ENCODE results near the gene BANK1. TPM values are rescaled to one million over a fixed set of nuclear protein-coding genes. Genes with fewer than 3 reads are reported as not detected.
A peak's percentile ranks its signal among the peaks of the same experiment; 100 is the strongest.

The BANK1 gene
- total and polyA plus RNA-seq, 5 donors from 2014 or later: 0.18 to 2.9 (median 0.98) TPM

- H3K4me3 Mint-ChIP-seq: no peak overlapping the region
These were observed 1.6 kb downstream of the BANK1 start for GRCh38 chr4:101792056-101792590.

GRCh38 chr4:101793397-101793796 lies 2.9 kb downstream of the BANK1 start:
- no peak overlapping the region for H3K4me3 ChIP-seq (ENCODE audit: low read depth, low read length)

More at GRCh38 chr4:101792056-101792590, 1.6 kb downstream of the BANK1 start:
- DNase-seq: no peak
- Histone ChIP-seq H3K9me3 (ENCODE audit: control insufficient read depth in 2 of 2, low read length in 2 of 2) (no peaks in the 10 kb centered on the region), H3K27ac (ENCODE audit: insufficient read depth, low read length, poor library complexity, severe bottlenecking) (no peak overlapping the region), H3K27me3 (ENCODE audit: control insufficient read depth, insufficient read depth, low read length) (peaks cover 22% of the 10 kb centered on the region), H3K36me3 (ENCODE audit: control insufficient read depth, insufficient read depth, low read length) (no peaks in the 10 kb centered on the region), H3K4me3 (ENCODE audit: low read depth, low read length) (no peak overlapping the region), H3K4me1 (ENCODE audit: control insufficient read depth, insufficient read depth, low read length, poor library complexity, severe bottlenecking) (peaks cover 7% of the 10 kb centered on the region)
- H3K9me3 Mint-ChIP-seq: no peaks in the 10 kb centered on the region
- H3K27ac Mint-ChIP-seq: no peak overlapping the region
- ATAC-seq (ENCODE audit: low read depth in 2 of 2): no peak
- H3K36me3 Mint-ChIP-seq: no peaks in the 10 kb centered on the region
- peaks cover 31% of the 10 kb centered on the region for H3K27me3 Mint-ChIP-seq
- H3K4me1 Mint-ChIP-seq: peaks cover 0 to 7% (median 6%) of the 10 kb centered on the region in 4 donors

GRCh38 chr4:101794806-101795205 lies 4.3 kb downstream of the BANK1 start:
- Histone ChIP-seq H3K27ac (ENCODE audit: insufficient read depth, low read length, poor library complexity, severe bottlenecking) (no peak overlapping the region), H3K36me3 (ENCODE audit: control insufficient read depth, insufficient read depth, low read length) (no peaks in the 10 kb centered on the region), H3K4me3 (ENCODE audit: low read depth, low read length) (no peak overlapping the region), H3K27me3 (ENCODE audit: control insufficient read depth, insufficient read depth, low read length) (peaks cover 16% of the 10 kb centered on the region), H3K9me3 (ENCODE audit: control insufficient read depth in 2 of 2, low read length in 2 of 2) (no peaks in the 10 kb centered on the region), H3K4me1 (ENCODE audit: control insufficient read depth, insufficient read depth, low read length, poor library complexity, severe bottlenecking) (peaks cover 7% of the 10 kb centered on the region)
- Mint-ChIP-seq H3K27ac (no peak overlapping the region), H3K9me3 (peaks cover 0 to 6% (median 0%) of the 10 kb centered on the region in 7 donors), H3K27me3 (peaks cover 31% of the 10 kb centered on the region), H3K4me3 (no peak overlapping the region), H3K36me3 (no peaks in the 10 kb centered on the region), H3K4me1 (peaks cover 0 to 7% (median 6%) of the 10 kb centered on the region in 4 donors)
- DNase-seq (no peak), ATAC-seq (ENCODE audit: low read depth in 2 of 2) (no peak)

More at GRCh38 chr4:101793397-101793796, 2.9 kb downstream of the BANK1 start:
- ATAC-seq (ENCODE audit: low read depth in 2 of 2) (no peak), DNase-seq (no peak)
- Mint-ChIP-seq H3K9me3 (peaks cover 0 to 6% (median 0%) of the 10 kb centered on the region in 7 donors), H3K4me1 (peaks cover 0 to 7% (median 6%) of the 10 kb centered on the region in 4 donors), H3K27ac (peak overlapping the region in 1 of 3 donors; percentile 33), H3K4me3 (no peak overlapping the region), H3K36me3 (no peaks in the 10 kb centered on the region), H3K27me3 (peaks cover 31% of the 10 kb centered on the region)
- Histone ChIP-seq H3K27ac (ENCODE audit: insufficient read depth, low read length, poor library complexity, severe bottlenecking) (no peak overlapping the region), H3K9me3 (ENCODE audit: control insufficient read depth in 2 of 2, low read length in 2 of 2) (no peaks in the 10 kb centered on the region), H3K36me3 (ENCODE audit: control insufficient read depth, insufficient read depth, low read length) (no peaks in the 10 kb centered on the region), H3K27me3 (ENCODE audit: control insufficient read depth, insufficient read depth, low read length) (peaks cover 20% of the 10 kb centered on the region), H3K4me1 (ENCODE audit: control insufficient read depth, insufficient read depth, low read length, poor library complexity, severe bottlenecking) (peaks cover 7% of the 10 kb centered on the region)

GRCh38 chr4:101795704-101796103 lies 5.2 kb downstream of the BANK1 start:
- no peak for ATAC-seq (ENCODE audit: low read depth in 2 of 2)
- H3K4me3 ChIP-seq (ENCODE audit: low read depth, low read length): no peak overlapping the region
- H3K27ac ChIP-seq (ENCODE audit: insufficient read depth, low read length, poor library complexity, severe bottlenecking): no peak overlapping the region
- Mint-ChIP-seq H3K36me3 (no peaks in the 10 kb centered on the region), H3K4me1 (peaks cover 0 to 4% (median 0%) of the 10 kb centered on the region in 4 donors), H3K9me3 (peaks cover 0 to 6% (median 0%) of the 10 kb centered on the region in 7 donors), H3K27me3 (peaks cover 25% of the 10 kb centered on the region), H3K4me3 (no peak overlapping the region), H3K27ac (no peak overlapping the region)
- H3K27me3 ChIP-seq (ENCODE audit: control insufficient read depth, insufficient read depth, low read length): peaks cover 14% of the 10 kb centered on the region
- H3K36me3 ChIP-seq (ENCODE audit: control insufficient read depth, insufficient read depth, low read length): no peaks in the 10 kb centered on the region
- H3K4me1 ChIP-seq (ENCODE audit: control insufficient read depth, insufficient read depth, low read length, poor library complexity, severe bottlenecking): peaks cover 2% of the 10 kb centered on the region
- H3K9me3 ChIP-seq (ENCODE audit: control insufficient read depth in 2 of 2, low read length in 2 of 2): no peaks in the 10 kb centered on the region
- no peak for DNase-seq

GRCh38 chr4:101801958-101802357 lies 11.4 kb downstream of the BANK1 start:
- Histone ChIP-seq H3K4me1 (ENCODE audit: control insufficient read depth, insufficient read depth, low read length, poor library complexity, severe bottlenecking) (no peaks in the 10 kb centered on the region), H3K27ac (ENCODE audit: insufficient read depth, low read length, poor library complexity, severe bottlenecking) (no peak overlapping the region), H3K9me3 (ENCODE audit: control insufficient read depth in 2 of 2, low read length in 2 of 2) (no peaks in the 10 kb centered on the region), H3K36me3 (ENCODE audit: control insufficient read depth, insufficient read depth, low read length) (no peaks in the 10 kb centered on the region), H3K27me3 (ENCODE audit: control insufficient read depth, insufficient read depth, low read length) (no peaks in the 10 kb centered on the region), H3K4me3 (ENCODE audit: low read depth, low read length) (no peak overlapping the region)
- Mint-ChIP-seq H3K4me1 (no peaks in the 10 kb centered on the region), H3K27ac (no peak overlapping the region), H3K9me3 (peaks cover 0 to 7% (median 0%) of the 10 kb centered on the region in 7 donors), H3K27me3 (no peaks in the 10 kb centered on the region), H3K4me3 (no peak overlapping the region), H3K36me3 (no peaks in the 10 kb centered on the region)
- ATAC-seq (ENCODE audit: low read depth in 2 of 2): no peak
- no peak for DNase-seq

- Mint-ChIP-seq H3K27ac (peak overlapping the region in 1 of 3 donors; percentile 12), H3K4me1 (no peaks in the 10 kb centered on the region), H3K36me3 (no peaks in the 10 kb centered on the region), H3K27me3 (no peaks in the 10 kb centered on the region), H3K9me3 (peaks cover 0 to 3% (median 0%) of the 10 kb centered on the region in 7 donors), H3K4me3 (no peak overlapping the region)
- ATAC-seq (ENCODE audit: low read depth in 2 of 2) (peak in 1 of 2 donors; percentile 48), DNase-seq (no peak)
- no peaks in the 10 kb centered on the region for H3K36me3 ChIP-seq (ENCODE audit: control insufficient read depth, insufficient read depth, low read length)
- H3K27me3 ChIP-seq (ENCODE audit: control insufficient read depth, insufficient read depth, low read length): no peaks in the 10 kb centered on the region
- no peaks in the 10 kb centered on the region for H3K4me1 ChIP-seq (ENCODE audit: control insufficient read depth, insufficient read depth, low read length, poor library complexity, severe bottlenecking)
- no peaks in the 10 kb centered on the region for H3K9me3 ChIP-seq (ENCODE audit: control insufficient read depth in 2 of 2, low read length in 2 of 2)
- H3K27ac ChIP-seq (ENCODE audit: insufficient read depth, low read length, poor library complexity, severe bottlenecking): no peak overlapping the region
- H3K4me3 ChIP-seq (ENCODE audit: low read depth, low read length): no peak overlapping the region
These were observed 16.4 kb downstream of the BANK1 start for GRCh38 chr4:101806914-101807313.

GRCh38 chr4:101807351-101807750 lies 16.8 kb downstream of the BANK1 start:
- no peaks in the 10 kb centered on the region for H3K4me1 ChIP-seq (ENCODE audit: control insufficient read depth, insufficient read depth, low read length, poor library complexity, severe bottlenecking)
- peaks cover 0 to 3% (median 0%) of the 10 kb centered on the region in 7 donors for H3K9me3 Mint-ChIP-seq
- H3K27me3 ChIP-seq (ENCODE audit: control insufficient read depth, insufficient read depth, low read length): no peaks in the 10 kb centered on the region
- DNase-seq (no peak), ATAC-seq (ENCODE audit: low read depth in 2 of 2) (no peak)
- H3K27me3 Mint-ChIP-seq: no peaks in the 10 kb centered on the region
- no peaks in the 10 kb centered on the region for H3K36me3 Mint-ChIP-seq
- no peaks in the 10 kb centered on the region for H3K9me3 ChIP-seq (ENCODE audit: control insufficient read depth in 2 of 2, low read length in 2 of 2)
- H3K36me3 ChIP-seq (ENCODE audit: control insufficient read depth, insufficient read depth, low read length): no peaks in the 10 kb centered on the region
- H3K27ac ChIP-seq (ENCODE audit: insufficient read depth, low read length, poor library complexity, severe bottlenecking): no peak overlapping the region
- no peak overlapping the region for H3K4me3 Mint-ChIP-seq
- H3K4me3 ChIP-seq (ENCODE audit: low read depth, low read length): no peak overlapping the region
- H3K27ac Mint-ChIP-seq: no peak overlapping the region
- no peaks in the 10 kb centered on the region for H3K4me1 Mint-ChIP-seq

GRCh38 chr4:101813604-101814003 lies 23.1 kb downstream of the BANK1 start:
- DNase-seq (no peak), ATAC-seq (ENCODE audit: low read depth in 2 of 2) (peak in 1 of 2 donors; percentile 39)
- Mint-ChIP-seq H3K4me3 (no peak overlapping the region), H3K27me3 (peaks cover 4% of the 10 kb centered on the region), H3K4me1 (no peaks in the 10 kb centered on the region), H3K36me3 (no peaks in the 10 kb centered on the region), H3K9me3 (peaks cover 0 to under 1% (median 0%) of the 10 kb centered on the region in 7 donors), H3K27ac (no peak overlapping the region)
- Histone ChIP-seq H3K4me3 (ENCODE audit: low read depth, low read length) (no peak overlapping the region), H3K27me3 (ENCODE audit: control insufficient read depth, insufficient read depth, low read length) (no peaks in the 10 kb centered on the region), H3K27ac (ENCODE audit: insufficient read depth, low read length, poor library complexity, severe bottlenecking) (no peak overlapping the region), H3K4me1 (ENCODE audit: control insufficient read depth, insufficient read depth, low read length, poor library complexity, severe bottlenecking) (no peaks in the 10 kb centered on the region), H3K36me3 (ENCODE audit: control insufficient read depth, insufficient read depth, low read length) (no peaks in the 10 kb centered on the region), H3K9me3 (ENCODE audit: control insufficient read depth in 2 of 2, low read length in 2 of 2) (no peaks in the 10 kb centered on the region)

All from CD4-positive, CD25-positive, alpha-beta regulatory T cell (primary cell).